ENCODE data around the gene RARA. TPM values are rescaled to one million over a fixed set of nuclear protein-coding genes. Genes with fewer than 3 reads are reported as not detected.
A peak's percentile ranks its signal among the peaks of the same experiment; 100 is the strongest.
"Not testable (repeated sequence)": the region's sequence is repeated elsewhere in the genome, so short reads cannot be mapped to it uniquely, and the experiment has no call there.

RARA gene
- total RNA-seq, 6 experiments from 2014 or later = 27.1 to 32.2 (median 28.8) TPM

DNA sequence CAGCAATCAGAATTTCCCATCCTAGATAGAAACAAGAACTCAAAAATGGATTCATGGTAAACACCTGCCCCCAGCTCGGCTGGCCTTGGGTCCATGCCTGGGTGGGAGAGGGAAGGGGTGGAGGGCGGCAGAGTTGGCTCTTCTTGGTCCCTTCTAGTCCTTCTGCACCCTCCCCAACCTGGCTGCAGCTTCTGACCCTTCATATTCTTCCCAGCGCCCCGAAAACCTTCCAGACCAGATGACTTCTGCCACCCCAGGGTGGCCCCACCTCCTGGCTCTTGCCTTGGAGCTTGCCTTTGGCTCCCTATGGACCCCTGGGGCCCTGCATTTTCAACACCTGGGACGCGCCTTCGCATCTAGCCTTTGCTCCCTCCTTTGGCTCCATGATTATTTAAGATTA, 60.9 kb downstream of the RARA start:
- TF ChIP-seq, protein P1, sequence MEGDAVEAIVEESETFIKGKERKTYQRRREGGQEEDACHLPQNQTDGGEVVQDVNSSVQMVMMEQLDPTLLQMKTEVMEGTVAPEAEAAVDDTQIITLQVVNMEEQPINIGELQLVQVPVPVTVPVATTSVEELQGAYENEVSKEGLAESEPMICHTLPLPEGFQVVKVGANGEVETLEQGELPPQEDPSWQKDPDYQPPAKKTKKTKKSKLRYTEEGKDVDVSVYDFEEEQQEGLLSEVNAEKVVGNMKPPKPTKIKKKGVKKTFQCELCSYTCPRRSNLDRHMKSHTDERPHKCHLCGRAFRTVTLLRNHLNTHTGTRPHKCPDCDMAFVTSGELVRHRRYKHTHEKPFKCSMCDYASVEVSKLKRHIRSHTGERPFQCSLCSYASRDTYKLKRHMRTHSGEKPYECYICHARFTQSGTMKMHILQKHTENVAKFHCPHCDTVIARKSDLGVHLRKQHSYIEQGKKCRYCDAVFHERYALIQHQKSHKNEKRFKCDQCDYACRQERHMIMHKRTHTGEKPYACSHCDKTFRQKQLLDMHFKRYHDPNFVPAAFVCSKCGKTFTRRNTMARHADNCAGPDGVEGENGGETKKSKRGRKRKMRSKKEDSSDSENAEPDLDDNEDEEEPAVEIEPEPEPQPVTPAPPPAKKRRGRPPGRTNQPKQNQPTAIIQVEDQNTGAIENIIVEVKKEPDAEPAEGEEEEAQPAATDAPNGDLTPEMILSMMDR (IDR thresholded peaks at IDR 0.05) = no peak
- H3K27me3 Mint-ChIP-seq (ENCODE audit: insufficient read depth) = peaks cover 1% of the 10 kb centered on the region
- H3K9me3 Mint-ChIP-seq = peaks cover 16% of the 10 kb centered on the region
- H3K27ac Mint-ChIP-seq = no peak overlapping the region
- peaks cover 20% of the 10 kb centered on the region for H3K36me3 Mint-ChIP-seq (ENCODE audit: low read depth)
- H3K4me3 Mint-ChIP-seq = no peak overlapping the region
- H3K4me1 Mint-ChIP-seq (ENCODE audit: low read depth) = peaks cover 19% of the 10 kb centered on the region
- no peak for DNase-seq

DNA sequence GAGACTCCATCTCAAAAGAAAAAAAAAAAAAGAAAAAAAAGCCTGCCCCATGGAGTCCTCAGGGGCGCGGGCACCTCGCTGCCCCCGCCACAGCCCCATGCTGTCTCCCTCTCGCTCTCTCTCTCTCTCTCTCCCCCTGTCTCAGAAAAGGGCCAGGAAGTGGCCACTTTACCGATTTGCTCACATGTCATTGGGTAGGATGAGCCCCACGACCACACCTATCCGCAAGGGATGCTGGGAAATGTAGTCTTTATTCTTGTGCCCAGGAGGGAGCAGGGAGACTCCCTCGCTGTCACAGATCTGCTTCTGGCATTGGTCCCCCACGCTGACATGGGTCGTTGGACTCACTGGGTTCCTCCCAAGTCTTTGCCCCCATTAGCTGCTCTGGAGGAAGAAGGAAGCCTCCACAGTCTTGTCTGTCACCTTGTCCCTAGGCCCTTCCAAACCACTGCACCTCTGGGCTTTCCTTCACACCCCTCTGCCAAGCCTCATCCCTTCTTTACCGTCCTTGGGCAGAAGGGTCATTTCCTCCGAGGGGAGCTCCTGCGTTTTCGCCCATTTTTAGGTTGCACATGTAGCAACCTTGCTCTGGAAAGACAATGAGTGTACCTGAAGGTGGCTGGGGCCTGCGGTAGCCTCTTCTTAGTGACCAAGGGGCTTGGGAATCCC, 62.4 kb downstream of the RARA start:
- no peak for DNase-seq
- Mint-ChIP-seq H3K4me1 (ENCODE audit: low read depth) (peaks cover 19% of the 10 kb centered on the region), H3K9me3 (peaks cover 17% of the 10 kb centered on the region), H3K4me3 (no peak overlapping the region), H3K27ac (no peak overlapping the region), H3K27me3 (ENCODE audit: insufficient read depth) (peaks cover 1% of the 10 kb centered on the region), H3K36me3 (ENCODE audit: low read depth) (peaks cover 22% of the 10 kb centered on the region)
- TF ChIP-seq, protein P1 (IDR thresholded peaks at IDR 0.05) = no peak

DNA sequence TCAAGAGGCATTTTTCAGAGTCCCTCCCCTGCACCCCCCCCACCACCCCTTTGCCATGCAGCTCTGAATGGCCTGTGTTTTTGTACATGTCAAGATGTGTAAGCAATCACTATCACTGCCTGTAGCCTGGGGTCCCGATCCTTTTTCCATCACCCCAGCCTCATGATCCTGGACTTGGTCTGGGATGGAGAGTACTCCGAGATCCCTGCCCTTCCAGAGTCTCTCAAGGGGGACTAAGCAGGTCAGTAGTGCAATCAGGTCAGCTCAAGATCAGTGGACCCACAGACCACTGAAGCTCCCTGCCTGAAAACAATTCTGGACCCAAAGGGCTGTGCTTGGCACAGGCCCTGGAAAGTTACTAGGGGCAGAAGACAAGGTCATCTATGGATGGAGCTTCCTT, 63.1 kb downstream of the RARA start:
- TF ChIP-seq, protein P1 (IDR thresholded peaks at IDR 0.05) = no peak
- Mint-ChIP-seq H3K4me1 (ENCODE audit: low read depth) (peaks cover 19% of the 10 kb centered on the region), H3K27me3 (ENCODE audit: insufficient read depth) (peaks cover 1% of the 10 kb centered on the region), H3K27ac (no peak overlapping the region), H3K36me3 (ENCODE audit: low read depth) (peaks cover 28% of the 10 kb centered on the region), H3K4me3 (no peak overlapping the region), H3K9me3 (peaks cover 23% of the 10 kb centered on the region)
- DNase-seq = no peak

DNA sequence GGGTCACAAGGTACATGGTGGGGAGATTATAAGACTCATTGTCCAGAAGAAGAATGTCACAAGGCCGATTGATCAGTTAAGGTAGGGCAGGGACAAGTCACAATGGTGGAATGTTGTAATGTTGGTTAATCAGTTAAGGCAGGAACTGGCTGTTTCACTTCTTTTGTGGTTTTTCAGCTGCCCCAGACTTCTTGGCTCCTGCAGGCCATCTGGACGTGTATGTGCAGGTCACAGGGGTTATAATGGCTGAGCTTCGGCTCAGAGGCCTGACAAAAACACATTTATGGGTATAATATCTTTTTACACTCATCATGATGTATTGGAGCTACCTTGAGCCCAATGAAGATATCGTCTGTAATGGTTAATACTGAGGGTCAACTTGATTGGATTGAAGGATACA, 63.7 kb downstream of the RARA start:
- Mint-ChIP-seq H3K36me3 (ENCODE audit: low read depth) (peaks cover 28% of the 10 kb centered on the region), H3K4me1 (ENCODE audit: low read depth) (peaks cover 19% of the 10 kb centered on the region), H3K9me3 (peaks cover 23% of the 10 kb centered on the region)
- DNase-seq; H3K27me3 Mint-ChIP-seq (ENCODE audit: insufficient read depth); H3K4me3 Mint-ChIP-seq; H3K27ac Mint-ChIP-seq: not testable (repeated sequence)

DNA sequence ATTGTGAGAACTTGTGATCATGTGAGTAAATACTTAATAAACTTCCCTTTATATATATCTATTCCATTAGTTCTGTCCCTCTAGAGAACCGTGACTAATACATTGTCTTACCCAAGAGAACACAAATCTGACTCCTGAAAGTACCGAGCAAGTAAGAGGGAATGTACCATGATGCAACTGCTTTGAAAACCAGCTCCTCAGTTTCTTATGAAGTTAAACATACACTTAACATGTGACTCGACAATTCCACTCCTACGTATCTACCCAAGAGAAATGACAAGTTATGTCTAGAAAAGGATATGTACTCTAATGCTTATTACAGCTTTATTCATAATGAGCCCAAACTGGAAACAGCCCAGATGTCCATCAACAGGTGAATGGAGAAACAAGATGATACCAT, 64.3 kb downstream of the RARA start:
- no peak overlapping the region; the same call in 1 of the 2 replicates for H3K27ac Mint-ChIP-seq
- peaks cover 23% of the 10 kb centered on the region for H3K9me3 Mint-ChIP-seq
- no peaks in the 10 kb centered on the region; the same call in 1 of the 2 replicates for H3K27me3 Mint-ChIP-seq (ENCODE audit: insufficient read depth)
- peaks cover 28% of the 10 kb centered on the region for H3K36me3 Mint-ChIP-seq (ENCODE audit: low read depth)
- peak; percentile 49 for DNase-seq
- peaks cover 19% of the 10 kb centered on the region for H3K4me1 Mint-ChIP-seq (ENCODE audit: low read depth)
- TF ChIP-seq, protein P1 (IDR thresholded peaks at IDR 0.05) = no peak
- H3K4me3 Mint-ChIP-seq = no peak overlapping the region

DNA sequence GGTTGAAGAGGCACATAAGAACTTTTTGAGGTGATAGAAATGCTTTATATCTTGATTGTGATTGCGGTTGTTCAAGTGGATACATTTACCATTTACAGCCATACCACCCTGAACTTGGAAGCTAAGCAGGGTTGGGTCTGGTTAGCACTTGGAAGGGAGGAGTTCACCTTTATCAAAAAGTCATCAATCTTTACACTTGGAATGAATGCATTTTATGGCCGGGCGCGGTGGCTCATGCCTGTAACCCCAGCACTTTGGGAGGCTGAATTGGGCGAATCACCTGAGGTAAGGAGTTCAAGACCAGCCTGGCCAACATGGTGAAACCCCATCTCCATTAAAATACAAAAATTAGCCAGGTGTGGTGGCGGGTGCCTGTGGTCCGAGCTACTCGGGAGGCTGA, 65.0 kb downstream of the RARA start:
- no peaks in the 10 kb centered on the region; the same call in 1 of the 2 replicates for H3K27me3 Mint-ChIP-seq (ENCODE audit: insufficient read depth)
- no peak overlapping the region for H3K4me3 Mint-ChIP-seq
- TF ChIP-seq, protein P1 (IDR thresholded peaks at IDR 0.05) = no peak
- H3K36me3 Mint-ChIP-seq (ENCODE audit: low read depth) = peaks cover 28% of the 10 kb centered on the region
- peaks cover 23% of the 10 kb centered on the region for H3K9me3 Mint-ChIP-seq
- DNase-seq = no peak
- H3K27ac Mint-ChIP-seq = no peak overlapping the region
- peaks cover 19% of the 10 kb centered on the region for H3K4me1 Mint-ChIP-seq (ENCODE audit: low read depth)
